K562 (cell line): Measurements from ENCODE around the gene SLC6A9. TPM values are rescaled to one million over a fixed set of nuclear protein-coding genes. Genes with fewer than 3 reads are reported as not detected.
A peak's percentile ranks its signal among the peaks of the same experiment; 100 is the strongest.

ENCODE experiments used
- C11orf30 ChIP-seq: fragments of 450-650 bp; IDR thresholded peaks from 2 replicates; pipeline ENCODE4 v1.6.1; 2016; ENCODE audit warnings: low read depth, mild to moderate bottlenecking
- CBX3 ChIP-seq, 2 experiments: IDR thresholded peaks; 1 replicate in 1 of 2; 2 replicates in 1 of 2; pipeline ENCODE4 v1.6.1; 2012; ENCODE audit warnings: inconsistent platforms in 2 of 2, low read length in 2 of 2, borderline replicate concordance in 1 of 2, control low read depth in 1 of 2
- COPS2 ChIP-seq: fragments of 450-650 bp; conservative IDR thresholded peaks from 2 replicates; pipeline ENCODE4 v1.6.1; 2016; ENCODE audit warnings: mild to moderate bottlenecking, moderate library complexity
- CREM ChIP-seq: IDR thresholded peaks from 2 replicates; pipeline ENCODE4 v1.6.1; 2014; ENCODE audit warnings: antibody characterized with exemption, low read depth
- HDAC2 ChIP-seq: fragments of 450-650 bp; IDR thresholded peaks from 2 replicates; pipeline ENCODE4 v1.6.1; 2016; ENCODE audit warnings: mild to moderate bottlenecking
- HIVEP1 ChIP-seq: fragments of 250-450 bp; sonication (Bioruptor Pico); IDR thresholded peaks from 2 replicates; pipeline ENCODE4 v1.4.0; 2020; ENCODE audit warnings: mild to moderate bottlenecking
- HNRNPK ChIP-seq: fragments of 200-400 bp; formaldehyde crosslinking; IDR thresholded peaks from one replicate; pipeline ENCODE4 v1.6.1; 2018; ENCODE audit warnings: mild to moderate bottlenecking, low read depth, low read length; ENCODE audit not compliant: poor library complexity, severe bottlenecking
- IFI16 ChIP-seq: fragments of 250-450 bp; sonication (Bioruptor Pico); IDR thresholded peaks from 2 replicates; pipeline ENCODE4 v2.1.2; 2022; ENCODE audit warnings: mild to moderate bottlenecking, inconsistent platforms
- KDM4B ChIP-seq, 2 experiments: fragments of 450-650 bp in 1 of 2; sonication (generic) in 1 of 2; IDR thresholded peaks; 2 replicates each; pipeline ENCODE4 v1.6.1; 2016 to 2017; ENCODE audit warnings: borderline replicate concordance in 2 of 2, antibody characterized with exemption in 1 of 2, low read depth in 1 of 2, mild to moderate bottlenecking in 1 of 2
- MAZ ChIP-seq, 2 experiments: fragments of 450-650 bp in 1 of 2; sonication (generic) in 1 of 2; formaldehyde crosslinking; IDR thresholded peaks in 1 of 2; conservative IDR thresholded peaks in 1 of 2; 2 replicates each; pipeline versions ENCODE4 v1.4.0 to v1.5.0; 2020; ENCODE audit warnings: mild to moderate bottlenecking in 1 of 2, missing genetic modification reagents in 1 of 2
- NCOA1 ChIP-seq: fragments of 450-650 bp; IDR thresholded peaks from 2 replicates; pipeline ENCODE4 v1.6.1; 2016; ENCODE audit warnings: low read depth
- NR3C1 ChIP-seq: sonication (generic); formaldehyde crosslinking; IDR thresholded peaks from 2 replicates; pipeline ENCODE4 v1.8.1; 2022; ENCODE audit warnings: missing genetic modification reagents
- POLR2AphosphoS2 ChIP-seq: IDR thresholded peaks from 2 replicates; pipeline ENCODE4 v1.6.1; 2012; ENCODE audit warnings: low read length, improper control_type of control experiment
- POU5F1 ChIP-seq: fragments of 150-350 bp; IDR thresholded peaks from 2 replicates; pipeline ENCODE4 v1.6.1; 2014; ENCODE audit warnings: borderline replicate concordance, low read length, low read depth, mild to moderate bottlenecking; ENCODE audit not compliant: partially characterized antibody
- SMARCA5 ChIP-seq: fragments of 450-650 bp; IDR thresholded peaks from 2 replicates; pipeline ENCODE4 v1.6.1; 2016
- TSC22D4 ChIP-seq: fragments of 450-650 bp; IDR thresholded peaks from 2 replicates; pipeline ENCODE4 v1.6.1; 2016; ENCODE audit warnings: missing genetic modification characterization, missing biosample characterization, control low read depth
- ZC3H11A ChIP-seq: IDR thresholded peaks from 2 replicates; pipeline ENCODE4 v1.6.1; 2012; ENCODE audit warnings: low read depth, low read length, improper control_type of control experiment
- ZNF143 ChIP-seq: sonication (generic); formaldehyde crosslinking; IDR thresholded peaks from 2 replicates; pipeline ENCODE4 v1.9.0; 2022; ENCODE audit warnings: mild to moderate bottlenecking, missing genetic modification reagents
- ZNF212 ChIP-seq: fragments of 450-650 bp; formaldehyde crosslinking; IDR thresholded peaks from 2 replicates; pipeline ENCODE4 v1.4.0; 2020; ENCODE audit warnings: mild to moderate bottlenecking
- ZNF263 ChIP-seq: sonication (generic); formaldehyde crosslinking; IDR thresholded peaks from 2 replicates; pipeline ENCODE4 v1.8.0; 2022; ENCODE audit warnings: mild to moderate bottlenecking, missing genetic modification reagents, borderline replicate concordance
- ZNF347 ChIP-seq: fragments of 450-650 bp; formaldehyde crosslinking; IDR thresholded peaks from 2 replicates; pipeline ENCODE4 v1.4.0; 2020; ENCODE audit warnings: low read depth, mild to moderate bottlenecking, moderate library complexity
- ZNF408 ChIP-seq: fragments of 250-450 bp; sonication (Bioruptor Pico); IDR thresholded peaks from 2 replicates; pipeline ENCODE4 v1.4.0; 2020; ENCODE audit warnings: low read depth, mild to moderate bottlenecking, moderate library complexity
- polyA plus RNA-seq, 8 experiments: library from polyadenylated mRNA; depleted of rRNA in 4 of 8; stranded (reverse) in 5 of 8; unstranded in 3 of 8; fragments of >200 nt; fragmentation: Nextera tagmentation in 2 of 8; fragmentation: Illumina TruSeq in 1 of 8; extraction: Ambion mirVana in 2 of 8; extraction: Trizol in 1 of 8; gene quantifications; 2 replicates each; pipeline versions ENCODE4 v1.2.1 to v1.2.3, GENCODE V29; 2011 to 2014; ENCODE audit warnings: inconsistent platforms in 1 of 8, missing spikeins in 1 of 8
- total RNA-seq, 7 experiments: library from RNA; depleted of rRNA in 6 of 7; stranded (reverse); fragments of >200 nt in 6 of 7; fragmentation: Illumina TruSeq in 2 of 7; extraction: Trizol in 2 of 7; gene quantifications; 2 replicates each; pipeline versions ENCODE4 v1.2.1 to v1.2.3, GENCODE V29; 2011 to 2021; ENCODE audit warnings: low replicate concordance in 1 of 7
- TF ChIP-seq, protein P1 (sequence below): fragments of 450-650 bp; formaldehyde crosslinking; IDR thresholded peaks from 2 replicates; pipeline ENCODE4 v1.4.0; 2020; ENCODE audit warnings: mild to moderate bottlenecking, mixed read lengths
- TF ChIP-seq, protein P2 (sequence below): sonication (generic); formaldehyde crosslinking; IDR thresholded peaks from 2 replicates; pipeline ENCODE4 v1.8.0; 2023; ENCODE audit warnings: mild to moderate bottlenecking, missing genetic modification reagents

SLC6A9 gene
- total and polyA plus RNA-seq, 9 of the 15 experiments (the other 6 are each of a cell fraction or from before 2014, with no cell fraction given), result 0.17 to 18.7 (median 2.9) TPM

- TF ChIP-seq POLR2AphosphoS2 (peak; percentile 85; the same call in 1 of the 2 replicates), MAZ (CRISPR knock-in tag; conservative IDR thresholded peaks at IDR 0.05 in 1 of 2, IDR thresholded peaks at IDR 0.05 in 1 of 2) (peak; percentile 74 to 90), ZNF212 (CRISPR knock-in tag) (no peak), CREM (peak; percentile 24; the same call in 1 of the 2 replicates), NCOA1 (no peak), ZNF347 (CRISPR knock-in tag) (no peak), SMARCA5 (no peak), POU5F1 (no peak), HIVEP1 (no peak), ZNF408 (no peak), ZC3H11A (no peak), ZNF143 (CRISPR knock-in tag) (peak; percentile 51; the same call in 1 of the 2 replicates), TSC22D4 (tag) (no peak), ZNF263 (CRISPR knock-in tag) (peak; percentile 90), HNRNPK (no peak), HDAC2 (peak; percentile 82; the same call in 1 of the 2 replicates), CBX3 (IDR thresholded peaks at IDR 0.05; ENCODE audit: borderline replicate concordance in 1 of 2, low read length in 2 of 2) (no peak), C11orf30 (no peak), NR3C1 (no peak), KDM4B (IDR thresholded peaks at IDR 0.05; ENCODE audit: borderline replicate concordance in 2 of 2, low read depth in 1 of 2) (peak in 1 of 2 experiments; percentile 70; a peak in 1 of 4 replicates), IFI16 (CRISPR knock-in tag) (no peak), COPS2 (no peak)
- TF ChIP-seq, protein P1, sequence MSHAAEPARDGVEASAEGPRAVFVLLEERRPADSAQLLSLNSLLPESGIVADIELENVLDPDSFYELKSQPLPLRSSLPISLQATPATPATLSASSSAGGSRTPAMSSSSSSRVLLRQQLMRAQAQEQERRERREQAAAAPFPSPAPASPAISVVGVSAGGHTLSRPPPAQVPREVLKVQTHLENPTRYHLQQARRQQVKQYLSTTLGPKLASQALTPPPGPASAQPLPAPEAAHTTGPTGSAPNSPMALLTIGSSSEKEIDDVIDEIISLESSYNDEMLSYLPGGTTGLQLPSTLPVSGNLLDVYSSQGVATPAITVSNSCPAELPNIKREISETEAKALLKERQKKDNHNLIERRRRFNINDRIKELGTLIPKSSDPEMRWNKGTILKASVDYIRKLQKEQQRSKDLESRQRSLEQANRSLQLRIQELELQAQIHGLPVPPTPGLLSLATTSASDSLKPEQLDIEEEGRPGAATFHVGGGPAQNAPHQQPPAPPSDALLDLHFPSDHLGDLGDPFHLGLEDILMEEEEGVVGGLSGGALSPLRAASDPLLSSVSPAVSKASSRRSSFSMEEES, result no peak
- TF ChIP-seq, protein P2, sequence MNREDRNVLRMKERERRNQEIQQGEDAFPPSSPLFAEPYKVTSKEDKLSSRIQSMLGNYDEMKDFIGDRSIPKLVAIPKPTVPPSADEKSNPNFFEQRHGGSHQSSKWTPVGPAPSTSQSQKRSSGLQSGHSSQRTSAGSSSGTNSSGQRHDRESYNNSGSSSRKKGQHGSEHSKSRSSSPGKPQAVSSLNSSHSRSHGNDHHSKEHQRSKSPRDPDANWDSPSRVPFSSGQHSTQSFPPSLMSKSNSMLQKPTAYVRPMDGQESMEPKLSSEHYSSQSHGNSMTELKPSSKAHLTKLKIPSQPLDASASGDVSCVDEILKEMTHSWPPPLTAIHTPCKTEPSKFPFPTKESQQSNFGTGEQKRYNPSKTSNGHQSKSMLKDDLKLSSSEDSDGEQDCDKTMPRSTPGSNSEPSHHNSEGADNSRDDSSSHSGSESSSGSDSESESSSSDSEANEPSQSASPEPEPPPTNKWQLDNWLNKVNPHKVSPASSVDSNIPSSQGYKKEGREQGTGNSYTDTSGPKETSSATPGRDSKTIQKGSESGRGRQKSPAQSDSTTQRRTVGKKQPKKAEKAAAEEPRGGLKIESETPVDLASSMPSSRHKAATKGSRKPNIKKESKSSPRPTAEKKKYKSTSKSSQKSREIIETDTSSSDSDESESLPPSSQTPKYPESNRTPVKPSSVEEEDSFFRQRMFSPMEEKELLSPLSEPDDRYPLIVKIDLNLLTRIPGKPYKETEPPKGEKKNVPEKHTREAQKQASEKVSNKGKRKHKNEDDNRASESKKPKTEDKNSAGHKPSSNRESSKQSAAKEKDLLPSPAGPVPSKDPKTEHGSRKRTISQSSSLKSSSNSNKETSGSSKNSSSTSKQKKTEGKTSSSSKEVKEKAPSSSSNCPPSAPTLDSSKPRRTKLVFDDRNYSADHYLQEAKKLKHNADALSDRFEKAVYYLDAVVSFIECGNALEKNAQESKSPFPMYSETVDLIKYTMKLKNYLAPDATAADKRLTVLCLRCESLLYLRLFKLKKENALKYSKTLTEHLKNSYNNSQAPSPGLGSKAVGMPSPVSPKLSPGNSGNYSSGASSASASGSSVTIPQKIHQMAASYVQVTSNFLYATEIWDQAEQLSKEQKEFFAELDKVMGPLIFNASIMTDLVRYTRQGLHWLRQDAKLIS (CRISPR knock-in tag), result no peak
Observed at GRCh38 chr1:43991476-43992231, 39.6 kb downstream of the SLC6A9 start, which contains the start of gene CCDC24 (continued).
